Measurements from ENCODE around the gene FBLN2. TPM values are rescaled to one million over a fixed set of nuclear protein-coding genes. Genes with fewer than 3 reads are reported as not detected.

The FBLN2 gene
- polyA plus RNA-seq, 1 of the 3 experiments (the other 2 are of a cell fraction), result 5.2 TPM

DNA sequence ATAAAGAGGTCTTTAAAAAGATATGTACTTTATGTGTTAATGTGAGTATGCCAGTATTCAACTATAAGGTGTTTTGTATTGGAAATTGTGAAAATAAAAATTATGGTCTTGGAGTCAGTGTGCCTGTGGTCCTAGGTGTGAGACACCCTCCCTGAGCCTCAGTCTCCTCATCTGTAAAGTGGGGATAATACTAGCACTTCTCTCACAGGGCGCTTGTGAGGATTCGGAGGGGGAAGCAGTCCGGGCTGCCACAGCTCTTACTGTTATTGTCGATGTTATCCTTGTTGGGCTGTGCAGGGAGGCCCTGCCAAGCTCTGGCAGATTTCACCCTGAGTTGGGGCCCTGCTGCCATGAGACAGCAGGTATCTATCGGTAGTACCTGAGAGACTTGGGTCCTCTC lies 26.7 kb upstream of the FBLN2 start:
- Histone ChIP-seq H3K27me3 (ENCODE audit: insufficient read depth) (no peaks in the 10 kb centered on the region), H3K4me1 (ENCODE audit: control insufficient read depth in 1 of 2, insufficient read depth in 2 of 2, low read depth in 1 of 2, low read length in 1 of 2) (peaks cover 0 to 36% of the 10 kb centered on the region in 2 experiments; a peak in 3 of 4 replicates), H3K9me2 (no peaks in the 10 kb centered on the region), H3K9ac (no peak overlapping the region), H3K79me2 (ENCODE audit: insufficient read depth) (no peaks in the 10 kb centered on the region), H3K4me2 (no peak overlapping the region), H4K20me1 (ENCODE audit: insufficient read depth) (no peaks in the 10 kb centered on the region), H2AFZ (ENCODE audit: low read depth) (no peak overlapping the region), H3K27ac (ENCODE audit: low read depth in 2 of 2, low read length in 1 of 2) (no peak overlapping the region), H3K4me3 (ENCODE audit: low read depth in 2 of 2, low read length in 1 of 2) (no peak overlapping the region), H3K9me3 (no peaks in the 10 kb centered on the region), H3F3A (replicated peaks; ENCODE audit: insufficient read depth) (no peaks in the 10 kb centered on the region), H3K36me3 (replicated peaks in 1 of 2; ENCODE audit: control insufficient read depth in 1 of 2, insufficient read depth in 2 of 2, low read length in 1 of 2) (no peaks in the 10 kb centered on the region)
- POLR2A ChIA-PET, result no interaction called here
- CTCF ChIA-PET, result interaction anchor here (1.0 to 29.6 kb wide), 2 partner anchors 24 to 128 kb away, joined by 3 to 872 read pairs; no protein-coding TSS in a partner anchor
- TF ChIP-seq MXI1 (IDR thresholded peaks at IDR 0.05; ENCODE audit: low read depth, low read length) (no peak), PBX3 (IDR thresholded peaks at IDR 0.05) (no peak)
- TF ChIP-seq, protein P1, sequence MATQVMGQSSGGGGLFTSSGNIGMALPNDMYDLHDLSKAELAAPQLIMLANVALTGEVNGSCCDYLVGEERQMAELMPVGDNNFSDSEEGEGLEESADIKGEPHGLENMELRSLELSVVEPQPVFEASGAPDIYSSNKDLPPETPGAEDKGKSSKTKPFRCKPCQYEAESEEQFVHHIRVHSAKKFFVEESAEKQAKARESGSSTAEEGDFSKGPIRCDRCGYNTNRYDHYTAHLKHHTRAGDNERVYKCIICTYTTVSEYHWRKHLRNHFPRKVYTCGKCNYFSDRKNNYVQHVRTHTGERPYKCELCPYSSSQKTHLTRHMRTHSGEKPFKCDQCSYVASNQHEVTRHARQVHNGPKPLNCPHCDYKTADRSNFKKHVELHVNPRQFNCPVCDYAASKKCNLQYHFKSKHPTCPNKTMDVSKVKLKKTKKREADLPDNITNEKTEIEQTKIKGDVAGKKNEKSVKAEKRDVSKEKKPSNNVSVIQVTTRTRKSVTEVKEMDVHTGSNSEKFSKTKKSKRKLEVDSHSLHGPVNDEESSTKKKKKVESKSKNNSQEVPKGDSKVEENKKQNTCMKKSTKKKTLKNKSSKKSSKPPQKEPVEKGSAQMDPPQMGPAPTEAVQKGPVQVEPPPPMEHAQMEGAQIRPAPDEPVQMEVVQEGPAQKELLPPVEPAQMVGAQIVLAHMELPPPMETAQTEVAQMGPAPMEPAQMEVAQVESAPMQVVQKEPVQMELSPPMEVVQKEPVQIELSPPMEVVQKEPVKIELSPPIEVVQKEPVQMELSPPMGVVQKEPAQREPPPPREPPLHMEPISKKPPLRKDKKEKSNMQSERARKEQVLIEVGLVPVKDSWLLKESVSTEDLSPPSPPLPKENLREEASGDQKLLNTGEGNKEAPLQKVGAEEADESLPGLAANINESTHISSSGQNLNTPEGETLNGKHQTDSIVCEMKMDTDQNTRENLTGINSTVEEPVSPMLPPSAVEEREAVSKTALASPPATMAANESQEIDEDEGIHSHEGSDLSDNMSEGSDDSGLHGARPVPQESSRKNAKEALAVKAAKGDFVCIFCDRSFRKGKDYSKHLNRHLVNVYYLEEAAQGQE (IDR thresholded peaks at IDR 0.05; ENCODE audit: low read depth, low read length), result no peak
- no peak for DNase-seq
- WGBS (ENCODE audit: low lambda C conversion rate), result 81% methylated on average over 3 of the region's 5 CpGs

GRCh38 chr3:13524979-13525669 lies 23.8 kb upstream of the FBLN2 start:
- Histone ChIP-seq H3K9me3 (no peaks in the 10 kb centered on the region), H3K4me1 (ENCODE audit: control insufficient read depth in 1 of 2, insufficient read depth in 2 of 2, low read depth in 1 of 2, low read length in 1 of 2) (peaks cover 0 to 21% of the 10 kb centered on the region in 2 experiments; a peak in 3 of 4 replicates), H3K9ac (no peak overlapping the region), H3K4me3 (ENCODE audit: low read depth in 2 of 2, low read length in 1 of 2) (no peak overlapping the region), H3K4me2 (no peak overlapping the region), H3F3A (replicated peaks; ENCODE audit: insufficient read depth) (no peaks in the 10 kb centered on the region), H3K9me2 (no peaks in the 10 kb centered on the region), H3K27ac (ENCODE audit: low read depth in 2 of 2, low read length in 1 of 2) (peak overlapping the region in 1 of 2 experiments; percentile 56; a peak in 1 of 4 replicates), H3K27me3 (ENCODE audit: insufficient read depth) (no peaks in the 10 kb centered on the region), H4K20me1 (ENCODE audit: insufficient read depth) (no peaks in the 10 kb centered on the region), H3K36me3 (replicated peaks in 1 of 2; ENCODE audit: control insufficient read depth in 1 of 2, insufficient read depth in 2 of 2, low read length in 1 of 2) (no peaks in the 10 kb centered on the region), H3K79me2 (ENCODE audit: insufficient read depth) (no peaks in the 10 kb centered on the region), H2AFZ (ENCODE audit: low read depth) (0 out of 2 replicates have a peak overlapping the region, but pooled peaks have one; percentile 78)
- ChIA-PET CTCF (interaction anchor here (0.7 to 1.8 kb wide), 7 partner anchors 8 to 432 kb away, joined by 3 to 12 read pairs (median 3); no protein-coding TSS in a partner anchor), POLR2A (interaction anchor here (0.8 to 1.4 kb wide), 2 partner anchors 9 to 39 kb away, joined by 3 to 4 read pairs; no protein-coding TSS in a partner anchor)
- TF ChIP-seq EP300 (IDR thresholded peaks at IDR 0.05; ENCODE audit: borderline replicate concordance in 1 of 2, low read depth in 1 of 2, low read length in 1 of 2) (0 out of 4 replicates have a peak, but pooled peaks of 1 of the 2 experiments have one; percentile 7), RAD21 (IDR thresholded peaks at IDR 0.05; ENCODE audit: low read length) (no peak), RFX5 (IDR thresholded peaks at IDR 0.05; ENCODE audit: low read length) (no peak), RCOR1 (IDR thresholded peaks at IDR 0.05; ENCODE audit: low read length) (no peak), JUND (IDR thresholded peaks at IDR 0.05) (no peak), TCF12 (IDR thresholded peaks at IDR 0.05) (peak; percentile 57; the same call in 1 of the 2 replicates)
- TF ChIP-seq, protein P1 (IDR thresholded peaks at IDR 0.05; ENCODE audit: low read depth, low read length), result no peak
- 71% methylated on average over 10 of the region's 10 CpGs for WGBS (ENCODE audit: low lambda C conversion rate)
- no peak for DNase-seq

Data from SK-N-SH (cell line).